Pons (tissue), 1 donor: ENCODE data around the gene EXT2.

Experiments
- DNase-seq: peaks from one replicate; pipeline ENCODE4 v3.0.0-alpha.2; 2016; ENCODE audit warnings: low spot score

Gene EXT2

DNA sequence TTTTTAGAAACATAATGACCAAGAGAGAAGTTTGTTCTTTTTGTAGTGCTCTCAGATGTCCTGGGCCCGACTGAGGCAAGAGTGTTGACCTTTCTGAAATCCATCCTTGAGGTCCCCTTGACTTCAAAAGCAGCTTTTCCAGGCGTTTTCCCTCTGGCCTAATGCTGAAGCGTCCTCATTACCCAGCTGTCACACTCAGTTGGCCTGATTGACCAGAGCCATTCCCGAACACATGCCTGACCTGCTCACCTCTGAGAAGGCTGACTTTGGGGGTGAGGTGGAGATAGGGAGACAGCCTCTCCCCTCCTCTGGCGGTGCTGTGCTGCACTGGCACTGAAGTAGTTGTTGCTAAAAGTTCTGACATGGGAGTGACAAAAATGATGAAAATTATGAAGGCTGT is 147.6 kb downstream of the EXT2 start:
- DNase-seq = no peak

DNA sequence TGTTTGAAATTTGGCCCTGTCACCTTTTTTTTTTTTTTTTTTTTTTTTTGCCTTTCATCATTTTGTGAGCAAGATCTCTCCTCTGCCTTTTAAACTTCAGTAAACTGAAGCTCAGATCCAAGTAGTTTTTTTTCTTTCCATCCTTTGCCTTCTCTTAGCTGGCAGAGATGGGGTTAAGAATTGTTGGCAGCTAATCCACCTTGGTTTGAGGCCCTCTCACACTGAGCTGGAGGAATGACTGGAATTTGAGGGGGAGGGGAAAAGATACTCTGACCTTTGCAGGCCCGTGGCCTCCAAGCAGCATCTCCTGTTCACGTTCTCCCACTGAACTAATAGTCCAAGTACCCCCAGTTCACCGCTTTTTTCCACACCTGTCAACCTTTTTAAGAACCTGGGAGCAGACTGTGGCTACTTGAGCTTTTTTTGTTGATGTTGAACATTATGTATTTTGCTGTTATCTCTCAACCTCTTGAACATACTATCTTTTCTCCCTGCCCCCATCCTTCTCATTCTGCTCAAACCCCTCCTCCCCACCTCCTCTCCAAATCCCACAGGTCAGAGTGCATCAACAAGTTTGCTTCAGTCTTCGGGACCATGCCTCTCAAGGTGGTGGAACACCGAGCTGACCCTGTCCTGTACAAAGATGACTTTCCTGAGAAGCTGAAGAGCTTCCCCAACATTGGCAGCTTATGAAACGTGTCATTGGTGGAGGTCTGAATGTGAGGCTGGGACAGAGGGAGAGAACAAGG is 148.3 kb downstream of the EXT2 start:
- no peak for DNase-seq

DNA sequence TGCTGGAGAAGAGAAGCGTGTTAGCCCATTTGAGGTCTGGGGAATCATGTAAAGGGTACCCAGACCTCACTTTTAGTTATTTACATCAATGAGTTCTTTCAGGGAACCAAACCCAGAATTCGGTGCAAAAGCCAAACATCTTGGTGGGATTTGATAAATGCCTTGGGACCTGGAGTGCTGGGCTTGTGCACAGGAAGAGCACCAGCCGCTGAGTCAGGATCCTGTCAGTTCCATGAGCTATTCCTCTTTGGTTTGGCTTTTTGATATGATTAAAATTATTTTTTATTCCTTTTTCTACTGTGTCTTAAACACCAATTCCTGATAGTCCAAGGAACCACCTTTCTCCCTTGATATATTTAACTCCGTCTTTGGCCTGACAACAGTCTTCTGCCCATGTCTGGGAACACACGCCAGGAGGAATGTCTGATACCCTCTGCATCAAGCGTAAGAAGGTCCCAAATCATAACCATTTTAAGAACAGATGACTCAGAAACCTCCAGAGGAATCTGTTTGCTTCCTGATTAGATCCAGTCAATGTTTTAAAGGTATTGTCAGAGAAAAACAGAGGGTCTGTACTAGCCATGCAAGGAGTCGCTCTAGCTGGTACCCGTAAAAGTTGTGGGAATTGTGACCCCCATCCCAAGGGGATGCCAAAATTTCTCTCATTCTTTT is 149.3 kb downstream of the EXT2 start:
- DNase-seq = no peak

DNA sequence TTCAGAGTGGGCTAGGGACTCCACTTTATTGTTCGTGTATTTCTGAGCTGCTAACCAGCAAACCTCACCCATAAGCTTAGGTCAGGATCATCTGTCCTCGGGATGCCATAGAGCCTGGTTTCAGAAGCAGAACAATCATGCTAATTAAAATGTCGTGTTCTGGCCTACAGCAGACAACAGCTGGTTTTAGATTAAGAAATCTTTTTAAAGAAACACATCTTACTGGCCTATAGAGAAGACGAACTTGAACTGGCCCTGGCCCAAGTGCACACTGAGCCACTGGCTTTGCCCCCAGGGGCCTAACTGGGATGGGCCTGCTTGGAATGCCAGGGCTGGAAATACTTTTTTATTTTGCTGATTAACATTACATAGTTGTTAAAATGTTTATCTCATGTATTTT is 151.2 kb downstream of the EXT2 start:
- no peak for DNase-seq

DNA sequence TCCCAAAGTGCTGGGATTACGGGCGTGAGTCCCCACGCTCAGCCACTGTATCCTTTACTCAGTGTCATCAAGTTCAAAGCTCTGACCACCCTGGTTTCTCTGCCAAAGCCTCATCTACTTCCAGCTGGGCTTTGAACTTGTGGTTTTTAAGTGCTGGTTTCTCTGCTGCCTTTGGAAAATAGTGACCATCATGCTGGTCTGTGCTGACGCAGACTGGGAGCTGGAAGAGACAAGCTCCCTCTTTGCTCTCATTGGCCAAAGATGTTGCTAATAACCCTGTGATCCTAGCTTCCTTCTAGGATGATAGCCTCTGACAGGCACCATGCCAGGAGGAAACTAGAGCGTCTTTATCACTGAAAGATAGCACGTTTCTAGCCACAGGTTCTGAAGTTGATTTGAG is 152.0 kb downstream of the EXT2 start:
- no peak for DNase-seq

DNA sequence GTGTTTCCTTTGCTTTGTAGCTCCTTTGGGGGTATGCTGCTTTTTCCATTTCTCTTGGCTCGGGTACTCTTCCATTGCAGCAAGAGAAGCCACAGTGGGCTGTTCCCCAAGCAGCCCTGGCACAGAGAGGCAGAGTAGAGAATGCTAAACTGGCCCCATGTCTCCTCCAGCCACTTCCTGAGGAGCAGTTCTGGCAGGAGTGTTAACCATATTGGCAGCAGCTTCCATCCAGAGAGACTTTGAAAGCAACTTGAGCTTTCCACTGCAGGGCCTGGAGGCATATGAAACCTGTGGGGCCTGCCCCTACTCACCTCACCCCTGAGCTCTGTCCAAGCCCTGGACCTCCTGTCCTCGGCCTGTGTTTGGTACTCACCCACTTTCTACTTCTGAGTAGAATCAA is 152.6 kb downstream of the EXT2 start:
- no peak for DNase-seq

DNA sequence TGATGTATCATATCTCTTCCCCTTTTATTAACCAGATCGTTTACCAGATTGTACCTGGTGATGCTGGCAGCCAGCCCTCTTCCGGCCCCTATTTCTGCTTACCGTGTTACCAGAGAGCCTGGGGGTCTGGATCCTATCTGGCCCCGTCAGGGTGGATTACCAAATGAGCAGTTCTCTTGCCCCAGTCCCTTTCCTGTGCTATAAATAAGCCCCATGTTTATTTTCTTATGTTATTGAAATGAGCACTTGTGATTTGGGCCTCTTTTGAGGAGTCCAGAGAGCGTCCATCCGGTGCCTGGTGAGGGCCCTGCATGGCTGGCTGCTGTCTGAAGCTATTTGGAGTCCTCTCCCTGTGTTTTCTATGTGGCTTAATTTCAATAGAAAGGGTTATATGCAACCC is 154.9 kb downstream of the EXT2 start:
- DNase-seq = no peak

DNA sequence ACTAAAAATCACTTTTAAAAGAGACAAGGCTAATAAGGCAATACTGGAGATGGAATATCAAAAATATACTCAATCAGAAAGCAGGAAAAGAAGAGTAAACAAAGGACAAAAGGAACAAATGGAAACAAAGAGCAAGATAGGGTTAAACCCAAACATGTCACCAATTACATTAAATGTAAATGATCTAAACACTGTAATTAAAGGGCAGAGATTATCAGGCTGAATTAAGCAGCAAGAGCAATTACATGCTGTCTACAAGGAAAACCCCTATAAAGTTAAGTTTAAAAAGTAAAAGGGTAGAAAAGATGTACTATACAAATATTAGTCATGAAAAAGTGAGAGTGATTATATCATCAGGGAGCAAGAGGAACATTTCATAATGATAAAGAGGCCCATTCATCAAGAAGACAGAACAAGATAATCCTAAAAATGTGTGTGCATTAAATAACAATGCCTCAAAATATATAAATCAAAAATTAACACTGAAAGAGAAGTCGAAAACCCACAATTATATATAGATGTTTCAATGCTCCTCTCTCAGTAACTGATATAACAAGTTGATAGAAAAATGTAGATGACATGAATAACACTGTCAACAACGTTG is 157.6 kb downstream of the EXT2 start:
- no peak for DNase-seq

DNA sequence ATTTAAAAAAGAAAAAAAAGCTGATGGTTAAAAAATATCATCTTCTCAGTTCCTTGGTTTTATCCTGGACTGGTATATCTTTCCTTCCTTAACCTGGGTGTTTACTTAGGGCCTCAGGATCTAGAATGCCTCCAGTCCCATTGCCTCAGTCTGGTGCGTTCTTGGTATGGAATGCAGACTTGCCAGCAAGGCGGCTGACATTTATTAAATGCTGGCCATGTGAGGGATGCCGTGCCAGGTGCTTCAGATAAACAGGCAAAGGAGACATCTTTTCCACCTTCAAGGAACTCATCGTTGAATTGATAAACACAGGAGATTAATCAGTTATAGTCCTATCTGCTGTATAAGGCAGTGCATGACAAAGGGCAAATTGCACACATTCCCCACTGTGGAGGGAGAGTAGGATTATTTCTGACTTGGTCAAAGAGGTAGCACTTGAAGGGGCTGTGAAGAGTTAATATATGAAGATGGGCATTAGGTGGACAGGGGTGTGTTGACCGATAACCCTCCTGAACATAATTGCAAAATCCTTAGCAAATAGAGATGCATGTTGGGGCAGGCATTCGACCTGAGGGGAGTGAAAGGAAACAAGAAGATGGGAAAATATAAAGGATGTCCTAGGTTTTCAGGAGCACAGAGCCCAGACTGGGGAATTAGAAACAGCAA is 160.1 kb downstream of the EXT2 start:
- no peak for DNase-seq

DNA sequence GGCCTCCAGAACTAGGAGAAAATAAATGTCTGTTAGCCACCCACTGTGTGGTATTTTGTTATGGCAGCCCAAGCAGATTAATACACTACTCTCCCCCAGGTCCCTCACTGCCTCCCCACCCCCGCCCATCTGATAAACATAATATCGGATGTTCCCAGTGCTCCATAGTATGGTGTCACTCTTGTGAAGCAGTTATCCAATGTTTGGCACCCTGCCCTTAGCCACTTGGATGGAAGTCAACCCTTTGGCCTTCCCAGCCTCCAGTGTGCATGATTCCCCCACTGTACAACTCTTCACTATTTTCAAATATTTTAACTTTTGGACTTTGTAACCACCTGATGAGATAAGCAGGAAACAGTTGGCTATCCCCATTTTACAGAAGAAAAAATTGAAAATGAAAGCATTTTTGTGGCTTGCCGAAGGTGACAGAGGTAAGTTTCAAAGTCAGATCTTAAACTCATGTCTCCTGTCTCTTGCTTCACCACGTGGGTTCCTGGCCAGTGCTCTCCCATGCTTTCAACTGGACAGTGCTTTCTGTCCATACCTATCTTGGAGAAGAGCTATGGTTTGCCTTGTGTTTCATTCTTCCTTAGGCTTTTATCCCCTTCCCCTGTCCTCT is 161.3 kb downstream of the EXT2 start:
- no peak for DNase-seq

DNA sequence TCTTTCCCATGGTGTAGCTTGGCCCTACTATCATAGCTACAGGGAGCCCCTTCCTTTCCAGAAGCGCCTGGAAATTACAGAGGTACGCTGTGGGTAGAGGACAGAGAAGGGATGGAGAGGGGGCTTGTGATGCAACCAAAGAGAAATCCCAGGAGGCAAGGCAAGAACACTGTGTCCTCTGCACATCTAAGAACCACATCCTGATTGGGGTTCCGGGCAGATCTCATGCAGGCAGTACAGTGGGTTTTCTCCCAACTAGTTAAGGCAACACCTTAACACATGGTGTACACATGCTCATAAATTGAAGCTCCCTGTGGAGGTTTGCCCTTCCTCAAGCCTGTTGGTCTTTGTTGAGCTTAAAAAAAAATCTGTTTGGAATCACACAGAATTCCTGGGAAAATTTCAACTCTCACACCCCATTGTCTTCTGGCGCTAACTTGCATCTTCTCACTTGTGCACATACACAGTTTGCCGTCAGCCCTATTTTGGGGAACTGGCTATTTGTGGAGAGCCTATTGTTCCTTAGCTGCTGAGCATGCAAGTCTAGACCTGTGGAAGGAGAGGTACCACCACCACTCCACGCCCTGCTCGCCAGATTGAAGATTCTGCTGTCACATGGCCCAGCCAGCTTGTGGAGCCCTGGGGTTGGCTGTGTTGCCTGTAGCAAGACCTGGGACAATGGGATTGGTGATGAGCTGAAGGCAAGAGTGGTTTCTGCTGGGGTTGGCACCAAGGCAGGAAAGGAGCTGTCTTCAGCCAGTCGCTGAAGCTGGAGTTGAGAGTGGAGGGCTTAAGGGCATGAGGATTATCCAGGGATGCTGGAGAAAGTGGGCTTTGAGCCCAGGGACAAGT is 162.1 kb downstream of the EXT2 start:
- no peak for DNase-seq

DNA sequence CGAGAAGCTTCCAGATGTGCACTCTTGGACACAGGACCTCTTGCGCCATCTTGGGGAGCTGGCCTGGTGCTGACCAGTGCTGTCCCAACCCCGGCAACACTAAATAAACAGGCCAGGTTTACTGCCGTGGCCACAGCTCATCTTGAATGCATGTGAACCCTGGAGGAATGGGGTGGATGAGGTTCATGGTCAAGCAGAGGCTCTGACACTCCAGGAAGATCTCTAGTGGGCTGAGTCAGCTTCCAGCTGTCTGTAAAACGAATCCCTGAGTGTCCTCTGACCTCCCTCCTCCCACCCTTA is 162.7 kb downstream of the EXT2 start:
- no peak for DNase-seq

DNA sequence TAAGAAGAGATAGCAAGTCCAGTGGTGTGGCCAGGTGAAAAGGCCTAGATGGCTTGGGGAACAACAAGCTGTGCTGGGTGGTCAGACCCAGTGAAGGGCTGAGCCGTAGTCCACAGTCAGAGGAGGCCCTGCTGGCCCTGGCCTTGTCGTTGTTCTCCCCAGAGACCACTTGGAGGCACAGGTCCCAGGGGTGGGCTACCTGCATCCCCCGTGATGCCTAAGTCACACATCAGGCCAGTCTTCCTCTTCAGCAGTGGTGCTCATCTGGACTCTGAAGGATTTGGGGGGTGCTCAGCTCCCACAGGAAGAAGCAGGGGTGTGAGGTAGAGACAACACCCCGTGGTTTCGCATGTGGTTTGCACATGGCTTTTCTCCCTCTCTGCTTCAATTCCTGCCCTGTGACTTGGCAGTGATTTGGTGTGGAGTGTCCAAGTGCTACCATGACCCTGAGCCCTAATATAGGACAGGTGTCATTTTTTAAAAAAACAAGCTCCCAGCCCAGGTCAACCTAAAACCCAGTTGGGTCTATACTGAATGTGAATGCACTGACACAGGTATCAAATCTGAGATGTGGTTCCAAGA is 163.5 kb downstream of the EXT2 start:
- DNase-seq = no peak

DNA sequence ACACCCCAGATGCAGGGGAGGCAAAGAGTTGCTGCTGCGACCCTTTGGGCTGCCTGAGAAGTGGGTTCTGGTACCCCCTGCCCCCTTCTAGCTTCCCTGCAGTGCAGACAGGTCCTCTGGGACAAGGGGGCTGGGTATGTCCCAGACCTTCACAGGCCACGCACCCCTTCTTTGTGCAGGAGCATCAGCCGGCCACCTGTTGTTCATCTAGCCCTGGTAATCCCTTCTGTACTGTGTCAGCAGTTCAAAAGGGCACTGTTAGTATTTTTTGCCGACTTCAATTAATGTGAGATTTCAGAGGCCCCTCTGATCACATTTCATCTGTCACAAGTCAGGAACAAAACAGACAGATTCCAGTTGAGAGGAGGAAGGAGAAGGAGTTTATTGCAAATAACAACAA is 164.6 kb downstream of the EXT2 start:
- no peak for DNase-seq

DNA sequence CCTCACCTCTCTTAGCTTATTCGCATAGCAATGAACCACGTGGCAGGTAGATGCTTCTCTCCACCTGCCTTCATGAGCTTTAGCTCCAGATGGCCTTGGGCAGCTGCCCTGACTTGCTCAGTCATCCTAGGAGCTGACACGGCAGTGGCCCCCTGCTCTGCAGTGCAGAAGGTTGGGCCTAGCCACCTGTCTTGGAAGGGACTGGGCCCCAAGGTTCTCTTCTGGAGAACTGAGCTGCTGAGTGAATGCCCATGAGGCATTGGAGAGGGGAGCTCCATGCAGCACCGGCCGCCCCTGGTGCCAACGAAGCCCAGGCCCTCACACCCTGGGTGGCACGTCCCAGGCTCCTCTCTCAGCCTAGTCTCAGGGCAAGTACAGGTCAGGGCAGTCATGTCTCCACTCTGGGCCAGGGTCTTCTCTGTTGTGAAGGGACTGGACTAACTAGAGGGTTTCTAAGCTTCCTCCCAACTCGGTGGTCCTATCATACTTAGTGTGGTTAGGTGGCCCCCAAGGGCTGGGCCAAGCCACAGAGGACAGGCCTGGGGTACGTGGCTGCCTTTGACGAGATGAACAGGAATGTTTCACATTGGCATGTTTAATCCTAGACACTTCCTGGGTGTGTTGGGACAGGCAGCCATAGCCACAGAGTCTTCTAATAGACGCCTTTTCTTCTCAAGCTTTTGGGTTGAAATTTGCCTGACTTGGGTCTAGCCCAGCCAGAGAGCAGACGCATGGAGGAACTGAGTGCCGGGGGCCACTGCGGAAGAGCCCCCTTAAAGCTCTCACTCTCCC is 166.5 kb downstream of the EXT2 start:
- DNase-seq = no peak

DNA sequence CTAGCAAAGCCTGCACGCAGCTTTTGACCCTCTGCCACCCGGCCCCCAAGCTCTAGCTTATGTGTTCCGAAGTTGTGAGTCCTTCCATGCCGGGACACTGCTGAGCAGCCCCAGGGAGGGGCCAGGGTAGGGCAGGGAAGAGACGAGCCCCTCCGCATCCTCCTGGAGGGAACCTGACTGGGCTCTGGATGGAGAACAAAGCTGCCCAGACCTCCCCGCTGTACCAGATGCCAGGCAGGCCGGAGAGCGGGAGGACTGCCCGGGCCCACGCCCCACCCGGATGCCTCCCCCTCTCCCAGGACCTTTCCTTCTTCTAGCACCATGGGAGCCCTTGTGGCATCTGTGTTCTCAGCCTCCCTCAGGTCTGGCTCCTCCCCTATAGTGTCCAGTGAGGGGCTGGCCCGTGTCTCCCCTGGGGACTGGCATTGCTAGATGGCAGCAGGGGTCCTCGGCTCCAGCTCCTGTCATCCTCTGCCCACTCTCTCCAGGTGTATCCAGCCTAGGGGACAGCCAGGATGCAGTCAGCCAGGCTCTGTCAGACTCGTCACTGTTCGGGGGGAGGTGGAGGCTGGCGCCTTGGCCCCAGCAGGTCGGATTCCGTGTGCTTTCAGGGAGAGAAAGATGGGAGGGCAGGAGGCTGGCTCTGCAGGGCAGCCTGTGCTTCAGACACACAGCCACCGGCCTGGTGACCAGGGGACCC is 168.4 kb downstream of the EXT2 start:
- no peak for DNase-seq

DNA sequence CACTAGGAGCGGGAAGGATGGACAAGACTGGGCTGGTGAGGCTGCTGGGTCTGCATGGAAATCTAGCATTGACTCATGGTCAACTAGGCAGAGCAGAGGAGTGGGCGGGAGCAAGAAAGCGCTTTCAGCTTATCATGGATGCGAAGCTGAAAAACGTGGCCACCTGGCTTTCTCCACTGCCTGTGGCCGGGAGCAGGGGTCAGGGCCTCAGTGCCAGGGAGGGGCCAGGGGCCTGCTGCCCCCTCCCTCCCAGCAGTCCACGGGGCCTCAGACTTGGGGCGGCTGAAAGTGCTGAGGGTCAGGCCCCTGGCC is 168.9 kb downstream of the EXT2 start:
- no peak for DNase-seq

DNA sequence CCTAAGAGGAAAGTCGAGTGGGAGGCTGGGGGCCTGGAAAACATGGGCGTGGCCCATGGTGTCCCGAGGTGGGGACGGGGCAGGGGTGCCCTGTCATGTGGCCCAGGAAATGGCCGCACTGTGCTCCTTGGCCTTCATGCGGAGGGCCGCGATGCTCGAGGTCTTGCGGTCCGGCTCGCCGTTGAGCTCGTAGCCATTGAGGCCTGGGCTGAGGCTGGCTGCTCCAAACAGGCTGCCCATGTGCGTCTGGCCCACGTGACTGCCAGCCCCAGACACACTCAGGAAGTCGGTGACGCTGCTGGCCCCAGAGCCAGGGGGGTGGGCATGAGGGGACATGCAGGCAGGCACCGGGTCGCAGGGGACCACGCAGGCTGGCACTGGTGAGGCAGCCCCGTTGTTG is 169.3 kb downstream of the EXT2 start:
- no peak for DNase-seq

DNA sequence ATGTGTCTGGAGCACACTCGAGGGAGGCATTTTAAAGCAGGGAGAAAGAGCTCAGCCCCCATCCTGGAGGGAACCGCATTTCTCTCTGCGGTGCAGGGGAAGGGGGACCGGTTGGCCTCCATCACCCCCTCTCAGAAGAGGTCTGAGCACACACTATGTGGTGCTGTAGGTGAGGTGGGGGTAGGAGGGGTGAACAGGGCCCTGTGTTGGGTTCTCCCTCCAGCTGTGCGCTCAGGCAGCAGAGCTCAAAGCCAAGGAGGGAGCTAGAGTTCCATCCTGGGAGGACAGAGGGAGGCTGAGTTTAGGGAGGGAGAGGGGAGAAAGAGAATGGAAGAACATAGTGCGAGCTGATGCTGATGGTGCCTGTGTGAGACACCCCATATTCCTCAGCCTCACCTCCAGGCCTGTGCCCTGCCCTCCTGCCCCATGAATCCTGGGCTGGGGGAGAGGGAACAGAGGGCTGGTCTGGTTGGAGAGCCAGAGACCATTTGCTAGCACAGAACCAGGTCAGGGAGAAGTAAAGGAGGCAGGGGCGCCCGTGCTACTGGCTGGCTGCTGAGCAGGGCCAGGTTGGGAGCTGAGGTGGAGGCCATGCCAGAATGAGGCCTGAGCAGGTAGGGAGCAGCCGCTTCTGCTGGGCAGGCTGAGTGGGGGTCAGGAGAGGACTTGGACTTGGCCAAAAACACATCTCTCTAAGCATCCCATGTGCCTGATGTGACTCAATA is 170.7 kb downstream of the EXT2 start:
- DNase-seq = no peak
